HepG2 (cell line): ENCODE data around the gene EFCAB14. TPM values are rescaled to one million over a fixed set of nuclear protein-coding genes. Genes with fewer than 3 reads are reported as not detected.

Experiments
- ATAC-seq: fragments of 200-7000 bp; cut with Tn5 transposase; 3 replicates; pipeline ENCODE4 v1.9.1; 2020; ENCODE audit warnings: mild to moderate bottlenecking, moderate library complexity
- BruUV-seq: library from RNA; stranded (reverse); fragments of 400-500 nt; replicated peaks from 2 replicates; lab custom pipeline; 2021; lab: Mats Ljungman, UMichigan
- CTCF ChIA-PET: fragments of 300-600 bp; formaldehyde crosslinking; extraction: SDS; loops from one replicate; lab custom pipeline; 2021; ENCODE audit warnings: low total read pairs, inconsistent platforms, low intra/inter-chr PET ratio; lab: Yijun Ruan, JAX
- POLR2A ChIA-PET: fragments of 350-600 bp; sonication (Branson Sonifier 250); formaldehyde crosslinking; loops from one replicate; lab custom pipeline; 2020; ENCODE audit warnings: antibody characterized with exemption, inconsistent platforms; lab: Yijun Ruan, JAX
- DNase-seq: peaks from one replicate; pipeline ENCODE4 v3.0.0-alpha.2; 2015; ENCODE audit warnings: low spot score
- FAIRE-seq: peaks from 3 replicates; lab custom pipeline; 2011; peaks lifted over from hg19 to GRCh38; lab: Jason Lieb, UNC
- H2AFZ ChIP-seq: one replicate; pipeline ENCODE4 v1.6.1; 2011; ENCODE audit warnings: low read length, inconsistent platforms
- H3K27ac ChIP-seq: fragments of 300-600 bp; 3 replicates; pipeline ENCODE4 v1.8.0; 2011; ENCODE audit warnings: mixed run types, mild to moderate bottlenecking, mixed read lengths, low read length, inconsistent platforms; ENCODE audit not compliant: insufficient read depth; ENCODE audit errors: extremely low read length
- H3K27me3 ChIP-seq, 2 experiments: fragments of 200-600 bp in 1 of 2; 2 replicates in 1 of 2; 3 replicates in 1 of 2; pipeline versions ENCODE4 v1.6.0 to v1.8.0; 2011; ENCODE audit warnings: low read length in 2 of 2, mild to moderate bottlenecking in 2 of 2, moderate library complexity in 2 of 2, inconsistent platforms in 1 of 2; ENCODE audit not compliant: insufficient read depth in 2 of 2, control insufficient read depth in 1 of 2
- H3K36me3 ChIP-seq, 2 experiments: fragments of 200-600 bp in 1 of 2; replicated peaks in 1 of 2; 2 replicates in 1 of 2; 3 replicates in 1 of 2; pipeline versions ENCODE4 v1.5.1 to v1.8.0; 2011; ENCODE audit warnings: low read length in 2 of 2, inconsistent platforms in 1 of 2; ENCODE audit not compliant: insufficient read depth in 2 of 2, control insufficient read depth in 1 of 2
- H3K4me1 ChIP-seq: 2 replicates; pipeline ENCODE4 v1.5.1; 2012; ENCODE audit warnings: low read length, inconsistent platforms; ENCODE audit not compliant: insufficient read depth
- H3K4me2 ChIP-seq: 2 replicates; pipeline ENCODE4 v1.6.0; 2011; ENCODE audit warnings: low read depth, low read length, inconsistent platforms
- H3K4me3 ChIP-seq, 3 experiments: fragments of 200-600 bp in 1 of 3; sonication (generic), shearing (Covaris generic) in 1 of 3; replicated peaks in 1 of 3; 2 replicates each; pipeline ENCODE4 v1.5.1; 2011 to 2016; ENCODE audit warnings: low read length in 3 of 3, inconsistent platforms in 2 of 3, low read depth in 2 of 3, mild to moderate bottlenecking in 2 of 3, control low read depth in 1 of 3, mixed read lengths in 1 of 3; ENCODE audit not compliant: insufficient read depth in 1 of 3
- H3K79me2 ChIP-seq: one replicate; pipeline ENCODE4 v1.6.1; 2011; ENCODE audit warnings: low read length, inconsistent platforms; ENCODE audit not compliant: insufficient read depth
- H3K9ac ChIP-seq: 2 replicates; pipeline ENCODE4 v1.6.0; 2011; ENCODE audit warnings: mild to moderate bottlenecking, low read depth, low read length, inconsistent platforms; ENCODE audit not compliant: insufficient read depth
- H3K9me3 ChIP-seq: 2 replicates; pipeline ENCODE4 v1.5.1; 2012; ENCODE audit warnings: mild to moderate bottlenecking, low read length
- H4K20me1 ChIP-seq: 2 replicates; pipeline ENCODE4 v1.6.0; 2011; ENCODE audit warnings: inconsistent platforms, mild to moderate bottlenecking, low read length, moderate library complexity; ENCODE audit not compliant: insufficient read depth
- AHR ChIP-seq: IDR thresholded peaks from 2 replicates; pipeline ENCODE4 v1.6.1; 2018; ENCODE audit warnings: missing genetic modification reagents, missing compliant biosample characterization
- FOSL2 ChIP-seq: sonication (generic); formaldehyde crosslinking; IDR thresholded peaks from 2 replicates; pipeline ENCODE4 v1.4.0; 2020; ENCODE audit warnings: missing genetic modification reagents
- FUBP1 ChIP-seq: sonication (generic); formaldehyde crosslinking; IDR thresholded peaks from 2 replicates; pipeline ENCODE4 v1.5.1; 2020; ENCODE audit warnings: missing genetic modification reagents, mild to moderate bottlenecking, borderline replicate concordance
- HMGA1 ChIP-seq: sonication (generic); formaldehyde crosslinking; conservative IDR thresholded peaks from 2 replicates; pipeline ENCODE4 v1.4.0; 2020; ENCODE audit warnings: missing genetic modification reagents
- HNF1A ChIP-seq, 2 experiments: sonication (generic) in 1 of 2; formaldehyde crosslinking in 1 of 2; IDR thresholded peaks; 2 replicates each; pipeline versions ENCODE4 v1.4.0 to v1.6.1; 2016 to 2020; ENCODE audit warnings: borderline replicate concordance in 1 of 2, low read depth in 1 of 2, mild to moderate bottlenecking in 1 of 2, missing genetic modification reagents in 1 of 2
- POLR2AphosphoS5 ChIP-seq: IDR thresholded peaks from 2 replicates; pipeline ENCODE4 v1.6.1; 2012; ENCODE audit warnings: low read depth, low read length
- REST ChIP-seq, 2 experiments: IDR thresholded peaks; 2 replicates each; pipeline ENCODE4 v1.6.1; 2011 to 2012; ENCODE audit warnings: low read length in 2 of 2, borderline replicate concordance in 1 of 2, low read depth in 1 of 2, mild to moderate bottlenecking in 1 of 2, moderate library complexity in 1 of 2
- SNAPC5 ChIP-seq: sonication (generic); formaldehyde crosslinking; IDR thresholded peaks from 2 replicates; pipeline ENCODE4 v1.8.1; 2023; ENCODE audit warnings: mild to moderate bottlenecking, missing genetic modification reagents, borderline replicate concordance
- ZEB1 ChIP-seq: IDR thresholded peaks from 2 replicates; pipeline ENCODE4 v1.6.1; 2012; ENCODE audit warnings: mild to moderate bottlenecking, low read depth, inconsistent platforms; ENCODE audit not compliant: insufficient replicate concordance
- ZNF34 ChIP-seq: sonication (generic); formaldehyde crosslinking; IDR thresholded peaks from 2 replicates; pipeline ENCODE4 v1.4.0; 2020; ENCODE audit warnings: mild to moderate bottlenecking, missing genetic modification reagents, borderline replicate concordance
- ZNF569 ChIP-seq: sonication (generic); formaldehyde crosslinking; IDR thresholded peaks from 2 replicates; pipeline ENCODE4 v1.5.0; 2020; ENCODE audit warnings: mild to moderate bottlenecking, missing genetic modification reagents, moderate library complexity, borderline replicate concordance
- ZNF616 ChIP-seq: sonication (generic); formaldehyde crosslinking; IDR thresholded peaks from 2 replicates; pipeline ENCODE4 v1.5.0; 2020; ENCODE audit warnings: low read depth, mild to moderate bottlenecking, missing genetic modification reagents
- WGBS: methylation state at CpG from one replicate; pipeline ENCODE4 v1.1.6; 2017; ENCODE audit warnings: low lambda C conversion rate; 5-methylcytosine and 5-hydroxymethylcytosine counted together
- in situ Hi-C: cut with HindIII; loops from 2 replicates; pipeline ENCODE4 v1.10.0; 2017; ENCODE audit warnings: low pct_unique_long_range_greater_than_20kb; ENCODE audit not compliant: extremely low pct_ligation_motif_present
- intact Hi-C: fragments of 100-400 bp; cut with micrococcal nuclease; formaldehyde crosslinking; loops from one replicate; pipeline ENCODE4 v1.10.0; 2022; ENCODE audit not compliant: unreplicated experiment
- polyA plus RNA-seq, 8 experiments: library from polyadenylated mRNA; depleted of rRNA in 3 of 8; stranded (reverse) in 7 of 8; unstranded in 1 of 8; fragments of >200 nt; fragmentation: Illumina TruSeq in 4 of 8; extraction: Trizol in 4 of 8; gene quantifications; 2 replicates each; pipeline versions ENCODE4 v1.2.1 to v1.2.3, GENCODE V29; 2011 to 2016; ENCODE audit warnings: low read depth in 4 of 8, missing spikeins in 1 of 8, mixed read lengths in 1 of 8; ENCODE audit not compliant: insufficient read depth in 1 of 8
- total RNA-seq, 5 experiments: library from RNA; depleted of rRNA; stranded (reverse); fragments of >200 nt; fragmentation: Illumina TruSeq; extraction: Trizol; gene quantifications; 2 replicates each; pipeline ENCODE4 v1.2.3, GENCODE V29; 2016; ENCODE audit warnings: low read depth in 1 of 5

Gene EFCAB14
- total and polyA plus RNA-seq, 2 of the 13 experiments (the other 11 are each of a cell fraction or from before 2014, with no cell fraction given) = 13.4 to 17.9 TPM

GRCh38 chr1:46646844-46647243 is 72.1 kb downstream of the EFCAB14 start:
- DNase-seq (no peak), FAIRE-seq (no peak), ATAC-seq (no peak)
- intact Hi-C loops = no loop called here
- in situ Hi-C loops = no loop called here
- no peak overlapping the region for H3K9ac ChIP-seq
- 100% methylated on average over 2 of the region's 2 CpGs for WGBS
- ChIA-PET CTCF (no interaction called here), POLR2A (no interaction called here)
- H4K20me1 ChIP-seq = no peaks in the 10 kb centered on the region
- H3K79me2 ChIP-seq = no peaks in the 10 kb centered on the region
- H3K4me2 ChIP-seq = no peak overlapping the region
- no peaks in the 10 kb centered on the region; the same call in 1 of the 2 replicates for H3K9me3 ChIP-seq
- no peaks in the 10 kb centered on the region; a peak in 1 of 5 replicates for H3K27me3 ChIP-seq
- H3K27ac ChIP-seq = no peak overlapping the region
- no TSS peak for BruUV-seq
- no peak overlapping the region for H2AFZ ChIP-seq
- H3K4me1 ChIP-seq = peaks cover 13% of the 10 kb centered on the region
- peaks cover 3 to 28% of the 10 kb centered on the region in 2 experiments for H3K36me3 ChIP-seq
- no peak overlapping the region for H3K4me3 ChIP-seq
- TF ChIP-seq ZNF569 = no peak
- no peak for TF ChIP-seq HMGA1 (CRISPR knock-in tag)
- no peak for TF ChIP-seq REST (IDR thresholded peaks at IDR 0.05; ENCODE audit: borderline replicate concordance in 1 of 2, low read depth in 1 of 2, low read length in 2 of 2)
- no peak for TF ChIP-seq AHR (CRISPR knock-in tag)
- no peak for TF ChIP-seq ZNF34
- TF ChIP-seq HNF1A (IDR thresholded peaks at IDR 0.05; ENCODE audit: low read depth) = no peak
- no peak for TF ChIP-seq HNF1A (CRISPR knock-in tag; IDR thresholded peaks at IDR 0.05; ENCODE audit: borderline replicate concordance)
- no peak for TF ChIP-seq FUBP1
- no peak for TF ChIP-seq ZEB1
- no peak for TF ChIP-seq POLR2AphosphoS5
- no peak for TF ChIP-seq SNAPC5
- no peak for TF ChIP-seq FOSL2 (CRISPR knock-in tag)
- no peak for TF ChIP-seq ZNF616 (CRISPR knock-in tag)
